G401.6 (cell line): ENCODE measurements around the gene AGPAT4.
"Not testable (repeated sequence)": the region's sequence is repeated elsewhere in the genome, so short reads cannot be mapped to it uniquely, and the experiment has no call there.

Source experiments
- FAIRE-seq: peaks from 2 replicates; lab custom pipeline; 2012; peaks lifted over from hg19 to GRCh38; lab: Jason Lieb, UNC

AGPAT4 gene, protein sequence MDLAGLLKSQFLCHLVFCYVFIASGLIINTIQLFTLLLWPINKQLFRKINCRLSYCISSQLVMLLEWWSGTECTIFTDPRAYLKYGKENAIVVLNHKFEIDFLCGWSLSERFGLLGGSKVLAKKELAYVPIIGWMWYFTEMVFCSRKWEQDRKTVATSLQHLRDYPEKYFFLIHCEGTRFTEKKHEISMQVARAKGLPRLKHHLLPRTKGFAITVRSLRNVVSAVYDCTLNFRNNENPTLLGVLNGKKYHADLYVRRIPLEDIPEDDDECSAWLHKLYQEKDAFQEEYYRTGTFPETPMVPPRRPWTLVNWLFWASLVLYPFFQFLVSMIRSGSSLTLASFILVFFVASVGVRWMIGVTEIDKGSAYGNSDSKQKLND

GRCh38 chr6:161273752-161274487 lies at the start of gene AGPAT4:
TSS of gene AGPAT4 (minus strand) at chr6:161274061. CDS start at chr6:161232213, 41,848 bp downstream.
- FAIRE-seq = peak; percentile 99

DNA sequence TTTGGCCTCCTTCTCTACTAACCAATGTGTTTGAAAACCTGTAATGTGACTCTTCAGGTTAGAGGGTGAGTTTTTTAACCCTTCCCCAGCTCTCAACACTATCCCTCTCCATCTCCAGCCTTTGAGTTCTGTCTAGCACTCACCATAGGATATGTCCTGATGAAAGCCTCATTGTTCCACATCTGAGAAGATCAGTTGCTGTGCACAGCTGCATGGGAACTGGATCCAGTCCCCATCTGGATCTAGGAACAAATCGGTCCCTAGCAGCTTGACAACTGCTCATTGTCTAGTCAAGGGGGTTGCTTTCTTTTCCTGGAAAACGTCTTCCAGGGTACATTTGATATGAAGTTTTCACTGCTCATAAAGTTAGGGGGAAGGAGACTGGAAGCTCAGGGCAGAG lies 45.4 kb upstream of the AGPAT4 start:
- FAIRE-seq = no peak

- FAIRE-seq = no peak
These were observed 44.6 kb upstream of the AGPAT4 start for GRCh38 chr6:161318456-161318855.

- FAIRE-seq = no peak
These were observed 42.7 kb upstream of the AGPAT4 start for GRCh38 chr6:161316531-161316930.

DNA sequence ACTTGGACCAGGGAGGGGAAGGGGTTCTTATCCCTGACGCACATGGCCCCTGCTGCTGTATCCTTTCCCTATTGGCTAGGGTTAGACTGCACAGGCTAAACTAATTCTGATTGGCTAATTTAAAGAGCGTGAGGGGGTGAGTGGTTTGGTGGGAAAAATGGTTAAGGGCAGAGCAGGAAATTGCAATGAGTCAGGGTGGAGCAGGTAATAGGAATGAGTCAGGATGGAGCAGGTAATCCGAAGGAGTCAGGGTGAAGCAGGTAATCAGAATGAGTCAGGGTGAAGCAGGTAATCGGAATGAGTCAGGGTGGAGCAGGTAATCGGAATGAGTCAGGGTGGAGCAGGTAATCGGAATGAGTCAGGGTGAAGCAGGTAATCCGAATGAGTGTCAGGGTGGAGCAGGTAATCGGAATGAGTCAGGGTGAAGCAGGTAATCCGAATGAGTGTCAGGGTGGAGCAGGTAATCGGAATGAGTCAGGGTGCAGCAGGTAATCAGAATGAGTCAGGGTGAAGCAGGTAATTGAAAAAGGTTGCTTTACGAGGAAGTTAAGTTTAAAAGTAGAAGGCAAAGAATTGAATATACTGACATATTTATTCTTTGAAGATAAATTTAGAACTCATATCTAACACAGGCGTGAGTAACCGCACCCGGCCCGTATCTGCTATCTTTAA lies 41.5 kb upstream of the AGPAT4 start:
- FAIRE-seq = not testable (repeated sequence)

GRCh38 chr6:161314541-161315245 lies 40.8 kb upstream of the AGPAT4 start:
- FAIRE-seq = not testable (repeated sequence)

- no peak for FAIRE-seq
These were observed 40.2 kb upstream of the AGPAT4 start for GRCh38 chr6:161313940-161314509.

GRCh38 chr6:161313475-161313874 lies 39.6 kb upstream of the AGPAT4 start:
- FAIRE-seq = not testable (repeated sequence)

- FAIRE-seq = not testable (repeated sequence)
These were observed 35.9 kb upstream of the AGPAT4 start for GRCh38 chr6:161309774-161310173.

GRCh38 chr6:161308075-161308655 lies 34.3 kb upstream of the AGPAT4 start:
- FAIRE-seq = no peak

- FAIRE-seq = no peak
These were observed 32.0 kb upstream of the AGPAT4 start for GRCh38 chr6:161305860-161306259.

DNA sequence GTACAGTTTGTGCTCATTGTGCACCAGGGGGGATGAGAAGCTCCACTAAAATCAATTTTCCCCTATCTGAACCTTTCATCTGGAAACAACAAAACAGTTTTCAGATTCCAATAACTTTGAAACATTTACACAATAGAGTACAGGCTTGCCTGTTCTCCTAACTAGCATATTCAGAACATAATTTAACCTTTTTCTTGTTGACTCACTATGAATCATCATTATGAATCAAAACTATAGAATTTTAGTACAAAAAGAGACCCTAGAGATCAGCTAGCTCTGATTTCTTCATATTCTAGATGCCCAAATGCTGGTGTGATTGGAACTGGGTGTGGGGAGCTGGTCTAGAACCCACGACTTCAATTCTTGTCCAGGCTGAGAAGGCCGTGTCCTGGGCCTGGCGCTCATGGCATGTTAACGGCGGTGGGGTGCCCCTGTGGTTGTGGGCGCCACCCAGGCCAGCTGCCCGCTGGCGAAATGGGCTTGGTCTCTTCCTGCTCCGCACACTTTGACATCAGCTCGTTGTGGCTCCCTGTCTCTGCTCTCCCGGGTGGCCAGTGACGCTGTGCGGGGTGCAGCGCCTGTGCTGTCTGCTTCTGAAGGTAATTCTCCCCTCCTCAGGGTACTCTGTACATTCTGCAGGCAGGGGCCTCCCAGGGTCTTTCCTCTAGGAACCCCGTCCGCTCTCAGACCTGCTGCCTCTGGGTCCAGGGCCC lies 29.9 kb upstream of the AGPAT4 start:
- FAIRE-seq = no peak

- no peak for FAIRE-seq
These were observed 29.1 kb upstream of the AGPAT4 start for GRCh38 chr6:161302949-161303348.

- no peak for FAIRE-seq
These were observed 27.5 kb upstream of the AGPAT4 start for GRCh38 chr6:161301338-161301737.

- no peak for FAIRE-seq
These were observed 27.0 kb upstream of the AGPAT4 start for GRCh38 chr6:161300823-161301222.

DNA sequence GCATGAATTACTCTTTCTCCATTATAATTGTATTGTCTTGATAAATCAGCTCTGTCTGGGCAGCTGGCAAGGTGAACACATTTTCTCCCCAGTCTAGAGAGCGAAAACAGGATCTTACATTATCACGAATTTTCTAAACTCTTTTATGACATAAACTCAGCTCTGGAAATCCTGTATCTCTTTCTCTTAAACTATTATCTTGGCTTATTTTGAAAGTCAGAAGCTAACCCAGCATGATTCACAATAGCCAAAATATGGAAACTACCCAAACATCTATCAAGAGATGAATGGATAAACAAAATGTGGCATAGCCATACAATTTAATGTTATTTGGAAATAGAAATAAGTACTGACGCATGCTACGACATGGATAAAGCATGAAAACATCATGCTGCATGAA lies 25.9 kb upstream of the AGPAT4 start:
- no peak for FAIRE-seq

- FAIRE-seq = no peak
These were observed 21.9 kb upstream of the AGPAT4 start for GRCh38 chr6:161295784-161296183.

- no peak for FAIRE-seq
These were observed 18.9 kb upstream of the AGPAT4 start for GRCh38 chr6:161292650-161293281.

DNA sequence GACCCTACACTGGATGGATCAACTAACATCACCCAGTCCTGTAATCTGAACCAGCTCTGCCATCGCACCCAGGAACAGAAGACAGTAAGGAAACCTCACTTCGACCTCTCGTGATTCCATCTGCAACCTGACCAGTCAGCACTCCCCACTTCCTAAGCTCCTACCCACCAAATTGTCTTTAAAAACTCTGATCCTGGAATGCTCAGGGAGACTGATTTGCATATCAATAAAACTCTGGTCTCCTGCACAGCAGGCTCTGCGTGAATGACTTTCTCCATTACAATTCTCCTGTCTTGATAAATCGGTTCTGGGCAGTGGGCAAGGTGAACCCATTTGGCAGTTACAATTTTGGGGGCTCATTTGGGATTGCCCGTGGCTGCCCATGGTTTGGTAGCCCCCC lies 18.3 kb upstream of the AGPAT4 start:
- FAIRE-seq = no peak

- no peak for FAIRE-seq
These were observed 16.9 kb upstream of the AGPAT4 start for GRCh38 chr6:161290751-161291150.
